ENCODE data around the gene PRKG1.

GRCh38 chr10:51888263-51888662, 814.0 kb downstream of the PRKG1 start:
- no peak for TF ChIP-seq CTCF (IDR thresholded peaks at IDR 0.05; ENCODE audit: low read depth, low read length)
- TF ChIP-seq EZH2phosphoT487 (IDR thresholded peaks at IDR 0.05; ENCODE audit: low read depth), result no peak

All from OCI-LY3 (cell line).